Measurements from ENCODE around the gene LZTS2.

Gene LZTS2

DNA sequence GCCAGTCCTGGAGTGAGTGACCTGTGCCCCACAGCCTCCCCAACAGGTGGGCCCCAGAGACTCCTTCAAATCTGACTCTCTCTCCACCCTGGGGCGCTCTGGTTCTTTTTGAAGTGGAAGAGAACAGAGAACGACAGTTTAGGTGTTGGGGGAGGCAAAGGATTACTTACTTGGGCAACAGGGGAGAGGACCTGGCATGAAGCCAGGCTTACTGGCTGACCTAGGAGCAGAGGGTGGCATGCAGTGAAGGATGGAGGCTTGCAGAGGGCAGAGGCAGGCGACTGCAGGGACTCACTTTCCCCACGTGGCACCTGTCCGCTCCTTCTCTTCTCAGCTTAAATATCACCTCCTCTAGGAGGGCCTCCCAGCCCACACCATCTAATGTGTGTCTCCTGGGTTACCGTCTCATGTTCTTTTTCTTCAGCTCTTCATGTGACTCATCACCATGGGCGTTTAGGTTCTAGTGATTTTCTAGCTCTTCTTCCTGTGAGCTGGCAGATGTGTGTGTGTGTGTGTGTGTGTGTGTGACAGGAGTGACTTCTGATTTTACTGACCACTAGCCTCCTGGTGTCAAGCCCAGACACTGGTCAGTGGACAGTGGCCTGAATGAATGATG is 15.5 kb downstream of the LZTS2 start:
- no peak for DNase-seq

DNA sequence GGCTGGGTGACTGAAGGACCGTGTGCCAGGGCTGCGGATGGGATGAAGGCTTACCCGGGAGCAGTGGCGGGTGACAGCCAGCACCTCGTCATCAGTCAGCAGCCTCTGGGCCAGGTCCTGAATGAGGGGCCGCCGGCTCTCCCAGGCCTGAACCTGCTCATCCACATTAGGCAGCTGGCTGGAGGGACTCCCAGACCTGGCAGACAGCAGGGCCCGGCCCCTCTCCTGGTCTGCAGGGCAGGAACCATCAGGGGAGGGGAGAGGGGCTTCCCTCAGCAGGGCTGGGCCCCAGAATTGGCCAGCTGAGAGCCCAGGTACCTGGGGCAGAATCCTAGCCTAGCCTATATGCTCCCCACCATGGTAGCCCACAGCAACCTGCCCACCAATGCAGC is 16.0 kb downstream of the LZTS2 start:
- no peak for DNase-seq

GRCh38 chr10:101016814-101017213 is 17.2 kb downstream of the LZTS2 start:
- DNase-seq, result no peak

GRCh38 chr10:101018118-101018599 is 18.6 kb downstream of the LZTS2 start:
- no peak for DNase-seq

GRCh38 chr10:101018600-101019439 is 19.2 kb downstream of the LZTS2 start:
- peak; percentile 71 for DNase-seq

- no peak for DNase-seq
Observed at GRCh38 chr10:101019440-101019703, 19.8 kb downstream of the LZTS2 start.

DNA sequence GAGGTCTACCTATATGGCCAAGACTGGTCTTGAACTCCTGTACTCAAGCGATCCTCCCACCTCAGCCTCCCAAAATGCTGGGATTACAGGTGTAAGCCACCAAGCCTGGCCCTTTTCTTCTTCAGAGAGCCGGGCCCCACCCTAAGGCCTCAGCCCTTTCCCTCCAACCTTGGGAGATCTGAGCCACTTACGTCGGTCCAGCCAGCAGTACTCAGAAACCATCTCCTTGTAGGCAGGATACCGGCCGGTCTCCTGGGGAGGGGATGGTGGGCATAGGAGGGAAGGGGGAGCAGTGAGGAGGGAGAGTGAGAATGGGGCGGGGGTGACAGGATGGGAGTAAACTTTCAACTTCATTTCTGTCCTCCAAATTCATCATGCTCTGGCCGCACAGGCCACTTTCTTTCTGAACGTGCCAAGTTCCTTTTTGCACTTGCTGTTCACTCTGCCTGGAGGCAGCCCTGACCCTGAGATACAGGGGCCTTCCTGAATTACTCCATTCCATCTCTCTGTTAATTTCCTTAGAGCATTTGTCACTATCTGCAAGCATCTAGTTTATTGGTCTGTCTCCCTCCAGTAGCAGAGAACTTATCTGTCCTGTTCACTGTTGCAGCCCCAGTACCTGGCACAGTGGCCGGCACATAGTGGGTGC is 20.9 kb downstream of the LZTS2 start:
- DNase-seq, result no peak

DNA sequence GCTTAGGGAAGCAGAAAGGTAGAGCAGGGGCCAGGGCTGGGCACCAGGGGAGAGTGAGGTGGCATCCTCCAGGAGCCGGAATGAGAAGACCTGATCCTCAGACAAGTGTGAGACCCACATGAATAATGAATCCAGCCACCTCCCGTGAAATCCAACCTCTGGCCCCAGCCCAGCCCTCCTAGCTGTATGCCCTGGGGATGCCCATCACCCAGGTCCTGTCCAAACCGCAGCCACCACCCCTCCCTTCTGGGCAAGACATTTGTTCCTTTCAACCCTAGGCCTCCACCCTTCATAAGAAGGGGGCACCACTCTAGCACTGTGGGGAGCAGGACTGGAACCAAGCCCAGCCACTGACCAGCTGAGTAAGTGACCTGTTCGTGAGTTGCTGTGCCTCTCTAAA is 21.6 kb downstream of the LZTS2 start:
- DNase-seq, result no peak

GRCh38 chr10:101021692-101022251 is 22.2 kb downstream of the LZTS2 start:
- no peak for DNase-seq

GRCh38 chr10:101022967-101023705 is 23.5 kb downstream of the LZTS2 start:
- no peak for DNase-seq

DNA sequence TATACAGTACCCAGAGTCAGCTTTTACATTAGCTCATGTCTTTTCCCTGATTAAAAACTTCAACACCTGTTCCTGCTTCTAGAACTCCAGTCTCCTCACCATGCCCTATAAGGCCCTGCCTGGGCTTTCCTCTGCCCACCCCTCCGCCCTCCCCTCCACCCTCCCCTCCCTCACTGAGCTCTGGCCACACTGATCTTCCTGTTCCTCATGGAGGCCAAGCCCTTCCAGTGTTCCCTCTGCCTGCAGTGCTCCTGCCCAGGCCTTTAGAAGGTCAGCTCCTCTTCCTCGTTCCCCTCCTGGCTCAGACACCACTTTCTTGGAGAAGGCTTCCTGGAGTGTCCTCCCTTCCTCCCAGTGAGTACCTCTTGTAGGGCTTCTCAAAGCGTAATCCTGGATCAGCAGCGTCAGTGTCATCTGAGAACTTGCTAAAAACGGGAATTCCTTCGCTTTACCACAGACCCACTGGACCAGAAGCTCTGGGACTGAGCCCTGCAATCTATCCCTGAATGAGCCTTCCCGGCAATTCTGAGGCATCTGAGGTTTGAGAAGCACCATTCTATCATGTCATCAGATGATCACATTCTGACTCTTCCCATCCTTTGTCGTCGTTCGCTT is 27.6 kb downstream of the LZTS2 start:
- DNase-seq, result no peak

DNA sequence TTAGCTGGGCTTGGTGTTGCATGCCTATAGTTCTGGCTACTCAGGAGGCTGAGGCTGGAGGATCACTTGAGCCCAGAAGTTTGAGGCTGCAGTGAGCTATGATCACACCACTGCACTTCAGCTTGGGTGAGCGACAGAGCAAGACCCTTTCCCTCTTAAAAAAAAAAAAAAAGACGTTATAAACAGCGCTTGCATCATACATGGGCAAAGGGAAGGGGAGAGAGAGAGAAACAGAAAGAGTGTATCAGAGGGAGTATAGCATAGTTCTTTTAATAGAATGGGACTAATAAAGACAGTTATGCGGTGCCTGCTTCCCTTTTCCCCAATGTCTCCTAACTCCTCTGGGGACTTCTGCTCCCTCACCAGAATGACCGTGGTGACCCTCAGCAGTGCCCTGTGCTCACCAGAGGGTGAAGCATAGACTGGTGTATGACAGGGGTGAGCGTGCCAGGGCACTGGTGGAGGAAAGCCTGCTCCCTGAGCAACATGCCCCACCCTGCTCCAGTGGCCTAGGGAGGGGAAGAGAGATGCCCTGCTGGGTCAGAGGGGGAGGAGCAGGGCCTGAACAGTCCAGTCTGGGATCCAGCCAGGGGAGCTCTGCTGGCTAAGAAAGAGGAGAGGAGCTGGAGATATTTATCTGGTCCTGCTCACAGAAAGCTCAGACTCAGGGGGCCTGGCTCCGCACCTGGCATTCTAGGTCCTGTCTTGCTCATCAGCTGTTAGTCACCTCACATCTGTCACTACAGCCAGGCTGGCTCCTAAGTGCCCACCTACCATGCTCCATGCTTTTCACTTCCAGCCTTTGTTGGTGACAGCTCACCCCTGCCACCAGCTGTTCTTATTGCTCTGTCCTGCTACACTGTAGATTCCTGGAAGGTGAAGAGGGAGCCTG is 29.1 kb downstream of the LZTS2 start:
- DNase-seq, result no peak

GRCh38 chr10:101029520-101030295 is 30.1 kb downstream of the LZTS2 start:
- DNase-seq, result no peak

- no peak for DNase-seq
Observed at GRCh38 chr10:101030496-101031127, 31.0 kb downstream of the LZTS2 start.

DNA sequence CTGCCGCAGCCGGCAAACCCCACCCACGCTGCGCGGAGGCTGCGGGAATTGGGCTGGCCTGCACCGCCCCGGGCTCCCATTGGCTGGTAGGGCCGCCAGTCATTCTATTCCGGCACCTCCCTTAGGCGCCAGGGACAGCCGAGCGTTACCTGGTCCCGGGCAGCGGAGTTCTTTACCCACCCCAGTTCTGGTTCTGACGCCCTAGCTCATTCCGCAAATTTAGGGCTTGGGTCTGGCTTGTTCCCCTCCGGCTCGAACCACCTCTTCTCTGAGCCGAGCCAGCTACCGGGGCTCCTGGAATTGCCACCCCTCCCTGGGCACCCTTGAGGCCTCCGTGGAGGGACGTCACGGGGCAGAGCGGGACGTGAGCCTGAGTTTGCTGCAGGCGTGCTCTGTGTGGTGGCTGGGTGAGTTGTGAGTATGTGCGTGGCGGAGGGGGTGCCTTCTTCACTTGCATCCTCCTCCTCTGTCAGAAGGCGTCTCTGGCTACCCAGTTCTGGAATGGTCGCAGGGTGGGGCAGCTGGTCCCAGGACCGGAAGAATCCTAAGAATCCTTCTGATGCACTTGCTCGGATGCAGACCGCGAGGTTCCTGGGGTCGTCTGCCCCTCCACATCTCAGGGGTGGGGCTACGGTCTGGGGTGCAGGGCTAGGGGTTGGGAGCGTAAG is 31.7 kb downstream of the LZTS2 start, which contains the start of the genes PDZD7 and SFXN3:
Gene PDZD7 (minus strand): TSS at position 2 of the 668 bp plus-strand sequence. CDS start 910 bp downstream, outside the sequence.
Gene SFXN3 (plus strand): TSS at position 107 of the 668 bp plus-strand sequence. CDS start 3,461 bp downstream, outside the sequence.
- DNase-seq, result peak; percentile 95

DNA sequence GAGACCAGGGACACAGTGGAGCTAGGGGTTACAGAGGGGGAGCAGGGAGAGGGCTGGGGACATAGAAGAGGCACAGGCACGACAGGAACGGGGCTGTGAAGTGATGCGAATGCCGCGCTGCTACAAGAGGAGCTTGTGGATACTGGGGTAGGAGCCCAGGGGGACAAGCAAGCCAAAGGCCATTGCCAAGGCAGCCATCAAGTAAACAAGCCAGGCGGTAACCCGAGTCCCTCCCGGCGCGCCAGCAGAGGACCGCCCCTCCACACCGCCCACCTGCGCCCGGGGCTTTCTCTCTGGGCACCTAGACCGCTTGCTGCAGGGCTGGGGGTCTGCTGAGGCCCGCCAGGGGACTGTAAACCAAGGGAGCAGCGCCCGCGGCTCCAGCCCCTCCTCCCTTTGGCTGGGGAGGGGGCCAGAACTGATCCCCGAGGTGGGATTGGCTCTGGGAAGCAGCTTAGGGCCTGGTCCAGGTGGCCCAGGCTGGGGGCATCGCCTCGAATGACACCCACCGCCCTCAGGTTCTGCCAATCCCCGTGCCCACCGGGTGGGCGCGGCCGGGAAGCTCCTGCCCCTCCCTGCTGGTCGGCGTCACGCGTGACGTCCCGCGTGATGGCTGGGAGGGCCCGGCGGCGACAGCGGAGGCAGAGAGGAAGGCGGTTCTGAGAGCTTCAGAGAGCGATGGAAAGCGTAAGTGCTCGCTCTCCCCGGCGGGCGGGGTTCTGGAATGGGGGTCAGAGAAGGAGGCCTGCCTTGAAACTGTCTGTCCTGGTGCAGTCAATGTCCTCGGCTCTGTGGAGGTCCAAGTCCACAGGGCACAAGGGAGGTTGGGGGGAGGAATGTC is 32.4 kb downstream of the LZTS2 start:
- DNase-seq, result peak; percentile 86

DNA sequence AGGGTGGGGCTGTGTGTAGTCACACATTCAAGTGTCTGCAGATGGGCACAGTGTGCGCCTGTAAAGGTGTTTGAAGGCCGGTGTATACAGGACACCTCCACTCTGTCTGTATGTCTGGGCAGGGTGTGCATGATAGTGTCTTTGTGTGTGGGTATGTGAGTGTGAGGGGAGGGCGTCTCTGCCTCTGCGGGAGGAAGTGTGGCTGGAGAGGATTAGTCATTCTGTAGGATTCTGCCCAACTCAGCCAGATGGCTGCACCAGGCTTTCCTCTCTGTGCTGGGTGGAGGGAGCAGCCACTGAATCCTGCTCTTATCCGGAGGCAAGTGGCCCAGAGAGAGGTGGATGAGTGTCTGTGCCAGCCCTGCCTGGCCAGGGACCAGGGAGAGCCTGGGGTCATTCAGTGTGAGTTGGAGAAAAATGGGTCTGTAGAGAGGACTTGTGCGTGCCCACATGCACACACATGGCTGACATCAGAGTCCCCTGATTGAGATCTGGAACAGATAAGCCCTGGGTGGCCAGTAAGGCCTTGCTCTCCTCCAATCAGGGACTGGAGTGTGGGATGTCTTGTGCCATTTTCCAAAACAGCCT is 33.1 kb downstream of the LZTS2 start:
- DNase-seq, result peak; percentile 42

DNA sequence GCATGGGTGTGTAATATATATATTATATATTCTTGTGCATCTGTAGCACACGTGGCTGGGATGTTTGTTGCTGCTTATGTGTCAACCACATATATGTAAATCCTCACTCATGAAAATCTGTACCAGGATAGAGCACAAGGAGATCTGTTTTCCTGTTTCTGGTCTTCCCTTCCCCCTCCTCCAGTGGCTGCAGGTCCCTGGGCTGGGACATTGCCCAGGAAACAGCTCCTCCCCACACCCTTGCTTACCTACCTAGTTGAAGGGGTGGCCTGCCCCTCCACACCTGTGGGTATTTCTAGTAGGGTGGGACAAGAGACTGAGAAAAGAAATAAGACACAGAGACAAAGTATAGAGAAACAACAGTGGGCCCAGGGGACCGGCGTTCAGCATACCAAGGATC is 33.7 kb downstream of the LZTS2 start:
- DNase-seq, result no peak
